WERI-Rb-1 (cell line): ENCODE results near the gene CEP83.
"Not testable (repeated sequence)": the region's sequence is repeated elsewhere in the genome, so short reads cannot be mapped to it uniquely, and the experiment has no call there.

Source experiments
- DNase-seq: peaks from one replicate; pipeline ENCODE4 v3.0.0-alpha.2; 2020
- H3K27ac ChIP-seq: fragments of 250-450 bp; sonication (Bioruptor Pico); 2 replicates; pipeline ENCODE4 v1.5.1; 2020; ENCODE audit warnings: mild to moderate bottlenecking, moderate library complexity
- H3K27me3 ChIP-seq: fragments of 250-450 bp; sonication (Bioruptor Pico); 2 replicates; pipeline ENCODE4 v1.5.1; 2021; ENCODE audit warnings: mild to moderate bottlenecking, low read depth, moderate library complexity; ENCODE audit not compliant: insufficient read depth, severe bottlenecking
- H3K36me3 ChIP-seq: fragments of 250-450 bp; sonication (Bioruptor Pico); 2 replicates; pipeline ENCODE4 v1.5.1; 2020; ENCODE audit warnings: mild to moderate bottlenecking, moderate library complexity
- H3K4me3 ChIP-seq: 2 replicates; pipeline ENCODE4 v1.5.1; 2011; ENCODE audit warnings: low read depth, mild to moderate bottlenecking, control low read depth, low read length
- H3K9me3 ChIP-seq: fragments of 250-450 bp; sonication (Bioruptor Pico); 2 replicates; pipeline ENCODE4 v1.5.1; 2021; ENCODE audit warnings: mild to moderate bottlenecking, moderate library complexity; ENCODE audit not compliant: severe bottlenecking
- TF ChIP-seq, protein P1 (sequence below): IDR thresholded peaks from 2 replicates; pipeline ENCODE4 v1.5.1; 2011; ENCODE audit warnings: low read depth, mild to moderate bottlenecking, control low read depth, inconsistent platforms, low read length

The CEP83 gene

DNA sequence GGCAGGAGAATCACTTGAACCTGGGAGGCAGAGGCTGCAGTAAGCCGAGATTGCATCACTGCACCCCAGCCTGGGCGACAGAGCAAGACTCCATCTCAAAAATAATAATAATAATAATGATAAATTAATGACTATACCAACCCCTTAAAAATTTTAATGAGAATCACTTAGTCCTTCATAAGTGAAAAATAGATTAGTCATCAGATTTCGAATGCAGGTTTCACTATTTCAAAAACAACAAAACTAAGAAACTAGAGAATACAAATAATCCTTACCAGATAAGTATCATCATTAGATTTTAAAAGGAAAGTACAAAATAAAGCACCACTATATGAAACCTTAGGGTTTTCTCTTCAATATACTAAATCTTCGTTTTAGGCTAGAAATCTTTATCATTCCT is 62.3 kb downstream of the CEP83 start:
- H3K36me3 ChIP-seq, result no peaks in the 10 kb centered on the region
- no peaks in the 10 kb centered on the region for H3K27me3 ChIP-seq
- H3K4me3 ChIP-seq, result no peak overlapping the region
- DNase-seq, result no peak
- no peak overlapping the region for H3K27ac ChIP-seq
- TF ChIP-seq, protein P1, sequence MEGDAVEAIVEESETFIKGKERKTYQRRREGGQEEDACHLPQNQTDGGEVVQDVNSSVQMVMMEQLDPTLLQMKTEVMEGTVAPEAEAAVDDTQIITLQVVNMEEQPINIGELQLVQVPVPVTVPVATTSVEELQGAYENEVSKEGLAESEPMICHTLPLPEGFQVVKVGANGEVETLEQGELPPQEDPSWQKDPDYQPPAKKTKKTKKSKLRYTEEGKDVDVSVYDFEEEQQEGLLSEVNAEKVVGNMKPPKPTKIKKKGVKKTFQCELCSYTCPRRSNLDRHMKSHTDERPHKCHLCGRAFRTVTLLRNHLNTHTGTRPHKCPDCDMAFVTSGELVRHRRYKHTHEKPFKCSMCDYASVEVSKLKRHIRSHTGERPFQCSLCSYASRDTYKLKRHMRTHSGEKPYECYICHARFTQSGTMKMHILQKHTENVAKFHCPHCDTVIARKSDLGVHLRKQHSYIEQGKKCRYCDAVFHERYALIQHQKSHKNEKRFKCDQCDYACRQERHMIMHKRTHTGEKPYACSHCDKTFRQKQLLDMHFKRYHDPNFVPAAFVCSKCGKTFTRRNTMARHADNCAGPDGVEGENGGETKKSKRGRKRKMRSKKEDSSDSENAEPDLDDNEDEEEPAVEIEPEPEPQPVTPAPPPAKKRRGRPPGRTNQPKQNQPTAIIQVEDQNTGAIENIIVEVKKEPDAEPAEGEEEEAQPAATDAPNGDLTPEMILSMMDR, result no peak
- no peaks in the 10 kb centered on the region for H3K9me3 ChIP-seq

DNA sequence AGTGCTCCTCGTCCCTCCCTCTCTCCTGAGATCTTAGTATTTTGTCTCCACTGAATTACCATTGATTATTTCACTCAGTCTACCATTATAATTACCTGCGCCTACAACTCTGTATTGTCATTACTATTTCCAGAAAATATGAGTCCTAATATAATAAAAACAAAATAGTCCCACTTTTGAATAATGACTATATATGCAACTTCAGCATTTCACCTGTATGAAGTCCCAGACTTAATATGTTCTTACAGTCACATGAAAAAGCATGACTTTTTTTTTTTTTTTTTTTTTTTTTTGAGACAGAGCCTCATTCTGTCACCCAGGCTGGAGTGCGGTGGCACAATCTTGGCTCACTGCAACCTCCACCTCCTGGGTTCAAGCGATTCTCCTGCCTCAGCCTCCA is 63.7 kb downstream of the CEP83 start:
- H3K27me3 ChIP-seq, H3K9me3 ChIP-seq, H3K27ac ChIP-seq, H3K4me3 ChIP-seq, H3K36me3 ChIP-seq, DNase-seq: not testable (repeated sequence)

- no peak for DNase-seq
- no peak overlapping the region for H3K27ac ChIP-seq
- TF ChIP-seq, protein P1, result no peak
- no peaks in the 10 kb centered on the region for H3K9me3 ChIP-seq
- H3K27me3 ChIP-seq, result no peaks in the 10 kb centered on the region
- peaks cover 3% of the 10 kb centered on the region for H3K36me3 ChIP-seq
- no peak overlapping the region for H3K4me3 ChIP-seq
Measured at GRCh38 chr12:94390130-94390485, 69.6 kb downstream of the CEP83 start.

DNA sequence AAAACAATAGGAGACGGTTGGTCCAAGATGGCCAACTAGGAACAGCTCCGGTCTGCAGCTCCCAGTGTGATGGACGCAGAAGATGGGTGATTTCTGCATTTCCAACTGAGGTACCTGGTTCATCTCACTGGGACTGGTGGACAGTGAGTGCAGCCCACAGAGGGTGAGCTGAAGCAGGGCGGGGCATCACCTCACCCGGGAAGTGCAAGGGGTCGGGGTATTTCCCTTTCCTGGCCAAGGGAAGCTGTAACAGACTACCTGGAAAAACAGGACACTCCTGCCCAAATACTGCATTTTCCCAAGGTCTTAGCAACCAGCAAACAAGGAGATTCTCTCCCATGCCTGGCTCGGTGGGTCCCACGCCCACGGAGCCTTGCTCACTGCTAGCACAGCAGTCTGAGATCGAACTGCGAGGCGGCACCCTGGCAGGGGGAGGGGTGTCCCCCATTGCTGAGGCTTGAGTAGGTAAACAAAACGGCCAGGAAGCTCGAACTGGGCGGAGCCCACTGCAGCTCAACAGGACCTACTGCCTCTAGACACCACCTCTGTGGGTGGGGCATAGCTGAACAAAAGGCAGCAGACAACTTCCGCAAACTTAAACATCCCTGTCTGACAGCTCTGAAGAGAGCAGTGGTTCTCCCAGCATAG is 70.1 kb downstream of the CEP83 start:
- not testable (repeated sequence) for H3K4me3 ChIP-seq, DNase-seq, H3K9me3 ChIP-seq, H3K27me3 ChIP-seq, H3K27ac ChIP-seq, H3K36me3 ChIP-seq

DNA sequence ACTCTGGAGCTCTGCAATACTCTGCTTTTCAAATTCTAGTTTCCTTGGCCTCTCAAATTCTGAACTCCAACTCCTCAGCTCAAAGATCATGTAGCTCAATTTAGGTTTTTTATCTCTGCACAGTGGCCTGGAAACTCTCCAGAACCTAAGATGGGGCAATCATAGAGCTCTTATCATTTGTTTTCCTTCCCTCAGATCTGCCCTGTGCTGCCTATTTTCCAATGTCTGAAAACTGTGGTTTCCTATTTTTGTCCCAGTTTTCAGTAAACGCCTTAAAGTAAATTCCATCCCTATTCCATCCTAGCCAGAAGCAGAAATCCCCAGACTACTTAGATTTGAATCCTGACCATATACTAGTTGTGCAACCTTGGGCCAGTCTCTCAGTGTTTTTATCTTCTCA is 73.2 kb downstream of the CEP83 start:
- peaks cover 7% of the 10 kb centered on the region for H3K36me3 ChIP-seq
- TF ChIP-seq, protein P1, result no peak

DNA sequence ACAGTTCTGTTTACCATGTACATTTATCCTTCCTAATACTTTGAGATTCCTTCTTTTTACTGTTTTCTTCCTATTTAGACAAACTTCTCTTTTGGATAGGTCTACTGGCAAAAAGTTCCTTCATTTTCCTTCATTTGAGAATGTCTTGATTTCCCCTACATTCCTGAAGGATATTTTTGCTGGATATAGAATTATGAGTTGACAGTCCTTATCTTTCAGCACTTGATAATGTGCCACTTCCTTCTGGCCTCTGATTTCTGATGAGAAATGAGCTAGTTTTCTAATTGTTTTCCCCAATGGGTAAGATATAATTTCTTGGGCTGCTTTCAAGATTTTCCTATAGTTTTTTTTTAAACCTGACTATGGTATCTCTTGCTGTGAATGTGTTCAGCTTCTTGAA is 75.6 kb downstream of the CEP83 start:
- no peaks in the 10 kb centered on the region for H3K27me3 ChIP-seq
- no peak overlapping the region for H3K27ac ChIP-seq
- peaks cover 7% of the 10 kb centered on the region for H3K36me3 ChIP-seq
- H3K4me3 ChIP-seq, result no peak overlapping the region
- DNase-seq, result no peak
- H3K9me3 ChIP-seq, result no peaks in the 10 kb centered on the region
- TF ChIP-seq, protein P1, result no peak

More for the DNA sequence above, 73.2 kb downstream of the CEP83 start:
- H3K27ac ChIP-seq, result no peak overlapping the region
- no peaks in the 10 kb centered on the region for H3K27me3 ChIP-seq
- no peak overlapping the region for H3K4me3 ChIP-seq
- H3K9me3 ChIP-seq, result no peaks in the 10 kb centered on the region
- no peak for DNase-seq

GRCh38 chr12:94380507-94380906 is 79.2 kb downstream of the CEP83 start:
- peaks cover 7% of the 10 kb centered on the region for H3K36me3 ChIP-seq
- no peaks in the 10 kb centered on the region for H3K27me3 ChIP-seq
- no peaks in the 10 kb centered on the region for H3K9me3 ChIP-seq
- TF ChIP-seq, protein P1, result no peak
- H3K27ac ChIP-seq, result no peak overlapping the region
- no peak overlapping the region for H3K4me3 ChIP-seq
- DNase-seq, result no peak
